Esophagus muscularis mucosa (tissue), 4 donors: ENCODE data around the gene CROCC2. TPM values are rescaled to one million over a fixed set of nuclear protein-coding genes. Genes with fewer than 3 reads are reported as not detected.

Experiments used
- DNase-seq: peaks from one replicate; pipeline ENCODE4 v3.0.0-alpha.2; 2017; ENCODE audit errors: extremely low spot score
- H3K27ac ChIP-seq, 4 donors: fragments of 200-600 bp; sonication (generic); replicated peaks in 1 of 4; 1 replicate in 3 of 4; 2 replicates in 1 of 4; pipeline ENCODE4 v1.5.1; 2016 to 2019; ENCODE audit warnings: mild to moderate bottlenecking in 1 of 4
- H3K27me3 ChIP-seq, 4 donors: fragments of 200-600 bp; sonication (generic); one replicate each; pipeline versions ENCODE4 v1.5.1 to v1.6.0; 2016 to 2019
- H3K36me3 ChIP-seq, 4 donors: fragments of 200-600 bp; sonication (generic); one replicate each; pipeline ENCODE4 v1.5.1; 2016 to 2019
- H3K4me1 ChIP-seq, 4 donors: fragments of 200-600 bp; sonication (generic); one replicate each; pipeline ENCODE4 v1.5.1; 2016 to 2019
- H3K4me3 ChIP-seq, 4 donors: fragments of 200-600 bp; sonication (generic); 1 replicate in 2 of 4; 2 replicates in 2 of 4; pipeline ENCODE4 v1.5.1; 2016 to 2019; ENCODE audit warnings: mild to moderate bottlenecking in 4 of 4, moderate library complexity in 1 of 4
- H3K9me3 ChIP-seq, 4 donors: fragments of 200-600 bp; sonication (generic); 1 replicate in 3 of 4; 2 replicates in 1 of 4; pipeline ENCODE4 v1.5.1; 2016 to 2019
- CTCF ChIP-seq, 3 experiments: fragments of 200-600 bp in 2 of 3; fragments of 450-650 bp in 1 of 3; sonication (generic) in 2 of 3; IDR thresholded peaks; one replicate each; pipeline ENCODE4 v1.5.1; 2017 to 2019; ENCODE audit warnings: antibody characterized with exemption in 3 of 3, mild to moderate bottlenecking in 2 of 3, moderate library complexity in 1 of 3
- EP300 ChIP-seq: sonication (generic); formaldehyde crosslinking; IDR thresholded peaks from one replicate; pipeline ENCODE4 v1.6.1; 2017; ENCODE audit warnings: antibody characterized with exemption
- POLR2A ChIP-seq: fragments of 450-650 bp; IDR thresholded peaks from one replicate; pipeline ENCODE4 v1.6.1; 2017; ENCODE audit warnings: antibody characterized with exemption, moderate library complexity, mild to moderate bottlenecking, low read depth
- POLR2AphosphoS5 ChIP-seq, 2 donors: sonication (generic); formaldehyde crosslinking; IDR thresholded peaks; one replicate each; pipeline ENCODE4 v1.6.1; 2017; ENCODE audit warnings: antibody characterized with exemption in 2 of 2
- WGBS: methylation state at CpG from one replicate; pipeline ENCODE4 v1.1.5; 2018; 5-methylcytosine and 5-hydroxymethylcytosine counted together
- intact Hi-C: fragments of 100-400 bp; cut with DNase I; formaldehyde crosslinking; loops from one replicate; pipeline ENCODE4 v1.15.1; 2023
- total RNA-seq, 4 donors: library from RNA; depleted of rRNA; stranded (reverse); fragments of >200 nt; gene quantifications; one replicate each; pipeline versions ENCODE4 v1.1.0 to v1.2.1, GENCODE V29; 2016

CROCC2 gene
- total RNA-seq, 4 donors from 2014 or later: not detected

- Histone ChIP-seq H3K27me3 (peaks cover 0 to 2% (median 0%) of the 10 kb centered on the region in 4 donors), H3K4me1 (no peaks in the 10 kb centered on the region), H3K27ac (no peak overlapping the region), H3K36me3 (peaks cover 0 to 34% (median 19%) of the 10 kb centered on the region in 4 donors), H3K9me3 (peaks cover 0 to 24% (median 17%) of the 10 kb centered on the region in 4 donors), H3K4me3 (no peak overlapping the region)
- DNase-seq: no peak
- 89% methylated on average over 13 of the region's 17 CpGs for WGBS
- no peak for TF ChIP-seq POLR2A
- TF ChIP-seq POLR2AphosphoS5 (IDR thresholded peaks at IDR 0.05): no peak
- TF ChIP-seq CTCF (IDR thresholded peaks at IDR 0.05): no peak
- intact Hi-C loops: no loop called here
These were observed 123.6 kb downstream of the CROCC2 start for GRCh38 chr2:241029599-241030332.

DNA sequence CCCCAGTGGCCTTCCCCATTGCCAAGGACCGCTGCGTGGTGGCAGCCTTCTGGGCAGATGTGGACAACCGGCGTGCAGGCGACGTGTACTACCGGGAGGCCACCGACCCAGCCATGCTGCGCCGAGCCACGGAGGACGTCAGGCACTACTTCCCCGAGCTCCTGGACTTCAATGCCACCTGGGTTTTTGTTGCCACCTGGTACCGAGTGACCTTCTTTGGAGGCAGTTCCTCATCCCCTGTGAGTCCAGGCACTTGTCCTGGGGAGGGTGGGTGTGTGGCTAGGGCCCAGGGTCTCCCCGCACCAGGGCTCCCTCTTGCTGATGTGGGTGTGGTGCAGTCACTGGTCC, 124.2 kb downstream of the CROCC2 start:
- TF ChIP-seq EP300 (no peak), POLR2A (no peak), POLR2AphosphoS5 (IDR thresholded peaks at IDR 0.05) (no peak), CTCF (IDR thresholded peaks at IDR 0.05) (no peak)
- Histone ChIP-seq H3K27me3 (peaks cover 0 to 7% (median 0%) of the 10 kb centered on the region in 4 donors), H3K4me1 (peaks cover 0 to 4% (median 3%) of the 10 kb centered on the region in 4 donors), H3K9me3 (peaks cover 0 to 19% (median 12%) of the 10 kb centered on the region in 4 donors), H3K36me3 (peaks cover 0 to 38% (median 19%) of the 10 kb centered on the region in 4 donors), H3K27ac (no peak overlapping the region), H3K4me3 (no peak overlapping the region)
- 100% methylated on average over 2 of the region's 15 CpGs for WGBS
- intact Hi-C loops: no loop called here
- no peak for DNase-seq

- Histone ChIP-seq H3K4me1 (peaks cover 0 to 9% (median 8%) of the 10 kb centered on the region in 4 donors), H3K27ac (no peak overlapping the region), H3K27me3 (peaks cover 0 to 13% (median 0%) of the 10 kb centered on the region in 4 donors), H3K4me3 (no peak overlapping the region), H3K9me3 (peaks cover 0 to 14% (median 6%) of the 10 kb centered on the region in 4 donors), H3K36me3 (peaks cover 0 to 38% (median 19%) of the 10 kb centered on the region in 4 donors)
- no peak for TF ChIP-seq CTCF (IDR thresholded peaks at IDR 0.05)
- intact Hi-C loops: no loop called here
- DNase-seq: no peak
- 88% methylated on average over 7 of the region's 7 CpGs for whole genome bisulfite sequencing
These were observed 124.7 kb downstream of the CROCC2 start for GRCh38 chr2:241030883-241031282.

DNA sequence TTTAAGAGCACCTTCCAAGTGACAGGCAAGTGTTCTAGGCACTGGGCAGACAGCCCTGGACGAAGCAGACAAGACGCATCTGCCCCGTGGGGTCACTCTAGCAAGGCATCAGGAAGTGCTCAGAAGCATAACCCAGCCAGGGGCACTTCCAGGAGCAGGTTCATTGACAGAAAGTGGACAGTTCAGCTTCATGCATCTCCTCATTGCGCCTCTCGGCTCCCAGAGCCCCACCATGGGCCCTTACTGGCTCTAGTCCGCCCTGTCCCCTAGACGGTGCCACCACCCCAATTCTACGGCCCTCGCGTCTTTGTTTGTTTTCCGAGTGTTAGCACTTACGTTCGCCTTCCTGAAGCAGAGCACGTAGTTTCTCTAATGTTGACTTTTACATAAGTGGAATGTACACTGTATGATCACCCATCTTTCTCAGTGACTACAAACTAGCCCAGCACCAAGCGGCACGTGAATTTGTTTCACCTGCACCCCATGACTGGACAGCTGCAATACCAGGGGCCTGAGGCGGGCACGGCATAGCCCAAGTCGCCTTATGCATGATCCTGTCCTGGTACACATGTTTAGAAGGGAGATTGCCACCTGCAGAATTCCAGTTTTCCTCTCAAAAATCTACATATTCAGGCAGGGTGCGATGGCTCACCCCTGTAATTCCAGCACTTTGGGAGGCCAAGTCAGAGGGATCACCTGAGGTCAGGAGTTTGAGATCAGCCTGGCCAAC, 125.5 kb downstream of the CROCC2 start:
- Histone ChIP-seq H3K9me3 (peaks cover 0 to 7% (median 3%) of the 10 kb centered on the region in 4 donors), H3K27ac (no peak overlapping the region), H3K4me1 (peaks cover 6 to 16% (median 15%) of the 10 kb centered on the region in 4 donors), H3K4me3 (no peak overlapping the region), H3K27me3 (peaks cover 0 to 20% (median 2%) of the 10 kb centered on the region in 4 donors), H3K36me3 (peaks cover 0 to 38% (median 19%) of the 10 kb centered on the region in 4 donors)
- DNase-seq: peak; percentile 82
- intact Hi-C loops: no loop called here
- 88% methylated on average over 20 of the region's 20 CpGs for WGBS
- TF ChIP-seq CTCF (IDR thresholded peaks at IDR 0.05) (no peak), POLR2A (no peak), POLR2AphosphoS5 (IDR thresholded peaks at IDR 0.05) (no peak), EP300 (no peak)
